ENCODE measurements around the gene SRSF1.

GRCh38 chr17:57980522-57980921 is 26.5 kb downstream of the SRSF1 start:
- TF ChIP-seq, protein P1, sequence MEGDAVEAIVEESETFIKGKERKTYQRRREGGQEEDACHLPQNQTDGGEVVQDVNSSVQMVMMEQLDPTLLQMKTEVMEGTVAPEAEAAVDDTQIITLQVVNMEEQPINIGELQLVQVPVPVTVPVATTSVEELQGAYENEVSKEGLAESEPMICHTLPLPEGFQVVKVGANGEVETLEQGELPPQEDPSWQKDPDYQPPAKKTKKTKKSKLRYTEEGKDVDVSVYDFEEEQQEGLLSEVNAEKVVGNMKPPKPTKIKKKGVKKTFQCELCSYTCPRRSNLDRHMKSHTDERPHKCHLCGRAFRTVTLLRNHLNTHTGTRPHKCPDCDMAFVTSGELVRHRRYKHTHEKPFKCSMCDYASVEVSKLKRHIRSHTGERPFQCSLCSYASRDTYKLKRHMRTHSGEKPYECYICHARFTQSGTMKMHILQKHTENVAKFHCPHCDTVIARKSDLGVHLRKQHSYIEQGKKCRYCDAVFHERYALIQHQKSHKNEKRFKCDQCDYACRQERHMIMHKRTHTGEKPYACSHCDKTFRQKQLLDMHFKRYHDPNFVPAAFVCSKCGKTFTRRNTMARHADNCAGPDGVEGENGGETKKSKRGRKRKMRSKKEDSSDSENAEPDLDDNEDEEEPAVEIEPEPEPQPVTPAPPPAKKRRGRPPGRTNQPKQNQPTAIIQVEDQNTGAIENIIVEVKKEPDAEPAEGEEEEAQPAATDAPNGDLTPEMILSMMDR (conservative IDR thresholded peaks at IDR 0.05; ENCODE audit: low read depth, low read length): no peak
- no peak for TF ChIP-seq EZH2 (IDR thresholded peaks at IDR 0.05; ENCODE audit: borderline replicate concordance, low read depth, low read length, poor library complexity, severe bottlenecking)
